HEK293 (cell line): ENCODE measurements around the gene EXD1.

Source experiments
- CTCF ChIA-PET: fragments of 350-600 bp; formaldehyde crosslinking; extraction: SDS; loops from one replicate; lab custom pipeline; 2021; ENCODE audit warnings: antibody characterized with exemption; lab: Yijun Ruan, JAX
- POLR2A ChIA-PET: fragments of 300-600 bp; formaldehyde crosslinking; extraction: SDS; loops from one replicate; lab custom pipeline; 2020; ENCODE audit warnings: antibody characterized with exemption, inconsistent platforms; lab: Yijun Ruan, JAX
- H3K27ac ChIP-seq: fragments of 200-500 bp; sonication (Bioruptor generic); 2 replicates; pipeline ENCODE4 v1.5.1; 2014; ENCODE audit warnings: low read depth, low read length, control low read depth, inconsistent platforms; ENCODE audit errors: extremely low read depth
- H3K36me3 ChIP-seq, 2 experiments: fragments of 200-500 bp in 1 of 2; sonication (Bioruptor generic) in 1 of 2; 1 replicate in 1 of 2; 2 replicates in 1 of 2; pipeline ENCODE4 v1.5.1; 2014 to 2017; ENCODE audit warnings: inconsistent platforms in 2 of 2, low read length in 2 of 2; ENCODE audit not compliant: control insufficient read depth in 2 of 2, insufficient read depth in 1 of 2
- H3K4me1 ChIP-seq: fragments of 200-500 bp; sonication (Bioruptor generic); 2 replicates; pipeline ENCODE4 v1.5.1; 2014; ENCODE audit warnings: mild to moderate bottlenecking, low read length, inconsistent platforms; ENCODE audit not compliant: control insufficient read depth, insufficient read depth
- H3K4me3 ChIP-seq: 2 replicates; pipeline ENCODE4 v1.5.1; 2011; ENCODE audit warnings: low read depth, mild to moderate bottlenecking, control low read depth, low read length, moderate library complexity
- H3K9me3 ChIP-seq: fragments of 200-500 bp; sonication (Bioruptor generic); 2 replicates; pipeline ENCODE4 v1.5.1; 2014; ENCODE audit warnings: low read depth, low read length, inconsistent platforms; ENCODE audit not compliant: control insufficient read depth, insufficient read depth
- GLI2 ChIP-seq: fragments of 450-650 bp; formaldehyde crosslinking; IDR thresholded peaks from 2 replicates; pipeline ENCODE4; 2017; ENCODE audit warnings: missing biosample characterization, missing genetic modification characterization, low read depth, borderline replicate concordance
- HOXA7 ChIP-seq: sonication (generic); formaldehyde crosslinking; IDR thresholded peaks from 2 replicates; pipeline ENCODE4 v1.8.1; 2022; ENCODE audit warnings: missing genetic modification reagents, borderline replicate concordance
- MEIS1 ChIP-seq: sonication (generic); formaldehyde crosslinking; IDR thresholded peaks from 2 replicates; pipeline ENCODE4 v1.8.1; 2022; ENCODE audit warnings: missing genetic modification reagents, mild to moderate bottlenecking, borderline replicate concordance
- SP7 ChIP-seq: fragments of 450-650 bp; formaldehyde crosslinking; IDR thresholded peaks from 2 replicates; pipeline ENCODE4 v1.5.1; 2016; ENCODE audit warnings: missing biosample characterization, missing genetic modification characterization
- ZNF274 ChIP-seq, 2 experiments: fragments of 200-500 bp in 1 of 2; fragments of 450-650 bp in 1 of 2; sonication (Bioruptor generic) in 1 of 2; formaldehyde crosslinking in 1 of 2; IDR thresholded peaks; 2 replicates each; pipeline versions ENCODE4 v1.5.1 to v1.6.1; 2014 to 2016; ENCODE audit warnings: borderline replicate concordance in 1 of 2, inconsistent platforms in 1 of 2, low read length in 1 of 2, missing biosample characterization in 1 of 2, missing genetic modification characterization in 1 of 2
- ZNF335 ChIP-seq: fragments of 450-650 bp; formaldehyde crosslinking; conservative IDR thresholded peaks from 2 replicates; pipeline ENCODE4 v1.5.1; 2016; ENCODE audit warnings: missing biosample characterization, missing genetic modification characterization
- ZNF510 ChIP-seq: fragments of 450-650 bp; formaldehyde crosslinking; IDR thresholded peaks from 2 replicates; pipeline ENCODE4 v1.5.1; 2018; ENCODE audit warnings: mild to moderate bottlenecking, missing genetic modification characterization, missing biosample characterization; ENCODE audit not compliant: insufficient replicate concordance
- ZNF544 ChIP-seq: fragments of 450-650 bp; formaldehyde crosslinking; IDR thresholded peaks from 2 replicates; pipeline ENCODE4 v1.5.0; 2017; ENCODE audit warnings: missing biosample characterization, missing genetic modification characterization
- ZNF610 ChIP-seq: fragments of 450-650 bp; formaldehyde crosslinking; IDR thresholded peaks from 2 replicates; pipeline ENCODE4 v1.5.1; 2016; ENCODE audit warnings: missing biosample characterization, missing genetic modification characterization, borderline replicate concordance
- ZNF629 ChIP-seq: fragments of 450-650 bp; formaldehyde crosslinking; IDR thresholded peaks from 2 replicates; pipeline ENCODE4 v1.5.1; 2017; ENCODE audit warnings: missing biosample characterization, missing genetic modification characterization
- ZNF664 ChIP-seq: fragments of 450-650 bp; formaldehyde crosslinking; IDR thresholded peaks from 2 replicates; pipeline ENCODE4 v1.5.1; 2016; ENCODE audit warnings: missing biosample characterization, missing genetic modification characterization
- ZNF777 ChIP-seq: fragments of 450-650 bp; formaldehyde crosslinking; IDR thresholded peaks from 2 replicates; pipeline ENCODE4 v1.5.1; 2017; ENCODE audit warnings: missing biosample characterization, missing genetic modification characterization, borderline replicate concordance
- TF ChIP-seq, protein P1 (sequence below): fragments of 450-650 bp; formaldehyde crosslinking; IDR thresholded peaks from 2 replicates; pipeline ENCODE4 v1.5.1; 2017; ENCODE audit warnings: missing biosample characterization, missing genetic modification characterization
- TF ChIP-seq, protein P2 (sequence below): fragments of 450-650 bp; formaldehyde crosslinking; IDR thresholded peaks from 2 replicates; pipeline ENCODE4 v1.5.1; 2016; ENCODE audit warnings: missing biosample characterization, missing genetic modification characterization
- TF ChIP-seq, protein P3 (sequence below): fragments of 450-650 bp; formaldehyde crosslinking; IDR thresholded peaks from 2 replicates; pipeline ENCODE4 v1.5.1; 2016; ENCODE audit warnings: missing biosample characterization, missing genetic modification characterization
- TF ChIP-seq, protein P4 (sequence below): IDR thresholded peaks from 2 replicates; pipeline ENCODE4 v1.6.1; 2011; ENCODE audit warnings: mild to moderate bottlenecking, low read depth, low read length, borderline replicate concordance
- TF ChIP-seq, protein P5 (sequence below): fragments of 450-650 bp; formaldehyde crosslinking; IDR thresholded peaks from 2 replicates; pipeline ENCODE4 v1.5.1; 2016; ENCODE audit warnings: missing biosample characterization, missing genetic modification characterization, borderline replicate concordance
- TF ChIP-seq, protein P6 (sequence below): fragments of 450-650 bp; formaldehyde crosslinking; IDR thresholded peaks from 2 replicates; pipeline ENCODE4 v1.5.1; 2017; ENCODE audit warnings: missing biosample characterization, missing genetic modification characterization

Gene EXD1

DNA sequence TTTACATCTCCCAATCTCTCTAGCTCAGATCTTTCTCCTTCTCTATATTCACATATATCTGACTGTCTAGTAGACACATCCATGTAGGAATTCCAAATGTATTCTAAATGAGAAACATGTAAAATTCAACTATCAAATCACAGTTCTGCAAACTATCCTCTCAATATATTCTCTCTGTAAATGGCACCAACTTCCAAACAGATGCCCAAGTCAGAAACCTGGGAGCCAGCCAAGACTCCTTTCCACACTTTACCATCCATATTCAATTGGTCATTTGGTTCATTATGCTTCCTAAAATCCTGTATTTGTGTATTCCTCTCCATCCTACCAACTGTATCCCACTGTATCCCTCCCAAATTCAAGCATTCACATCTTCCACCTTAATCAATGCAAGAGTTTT lies 61.5 kb downstream of the EXD1 start (continued):
- TF ChIP-seq ZNF274 (IDR thresholded peaks at IDR 0.05; ENCODE audit: low read length) (no peak), ZNF274 (tag by site-specific recombination; IDR thresholded peaks at IDR 0.05; ENCODE audit: borderline replicate concordance) (no peak), ZNF610 (tag by site-specific recombination) (no peak), ZNF777 (no peak), ZNF664 (no peak), ZNF510 (tag by site-specific recombination) (no peak), HOXA7 (CRISPR knock-in tag) (no peak)
- TF ChIP-seq, protein P1, sequence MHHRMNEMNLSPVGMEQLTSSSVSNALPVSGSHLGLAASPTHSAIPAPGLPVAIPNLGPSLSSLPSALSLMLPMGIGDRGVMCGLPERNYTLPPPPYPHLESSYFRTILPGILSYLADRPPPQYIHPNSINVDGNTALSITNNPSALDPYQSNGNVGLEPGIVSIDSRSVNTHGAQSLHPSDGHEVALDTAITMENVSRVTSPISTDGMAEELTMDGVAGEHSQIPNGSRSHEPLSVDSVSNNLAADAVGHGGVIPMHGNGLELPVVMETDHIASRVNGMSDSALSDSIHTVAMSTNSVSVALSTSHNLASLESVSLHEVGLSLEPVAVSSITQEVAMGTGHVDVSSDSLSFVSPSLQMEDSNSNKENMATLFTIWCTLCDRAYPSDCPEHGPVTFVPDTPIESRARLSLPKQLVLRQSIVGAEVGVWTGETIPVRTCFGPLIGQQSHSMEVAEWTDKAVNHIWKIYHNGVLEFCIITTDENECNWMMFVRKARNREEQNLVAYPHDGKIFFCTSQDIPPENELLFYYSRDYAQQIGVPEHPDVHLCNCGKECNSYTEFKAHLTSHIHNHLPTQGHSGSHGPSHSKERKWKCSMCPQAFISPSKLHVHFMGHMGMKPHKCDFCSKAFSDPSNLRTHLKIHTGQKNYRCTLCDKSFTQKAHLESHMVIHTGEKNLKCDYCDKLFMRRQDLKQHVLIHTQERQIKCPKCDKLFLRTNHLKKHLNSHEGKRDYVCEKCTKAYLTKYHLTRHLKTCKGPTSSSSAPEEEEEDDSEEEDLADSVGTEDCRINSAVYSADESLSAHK (tag by site-specific recombination): no peak
- TF ChIP-seq, protein P2, sequence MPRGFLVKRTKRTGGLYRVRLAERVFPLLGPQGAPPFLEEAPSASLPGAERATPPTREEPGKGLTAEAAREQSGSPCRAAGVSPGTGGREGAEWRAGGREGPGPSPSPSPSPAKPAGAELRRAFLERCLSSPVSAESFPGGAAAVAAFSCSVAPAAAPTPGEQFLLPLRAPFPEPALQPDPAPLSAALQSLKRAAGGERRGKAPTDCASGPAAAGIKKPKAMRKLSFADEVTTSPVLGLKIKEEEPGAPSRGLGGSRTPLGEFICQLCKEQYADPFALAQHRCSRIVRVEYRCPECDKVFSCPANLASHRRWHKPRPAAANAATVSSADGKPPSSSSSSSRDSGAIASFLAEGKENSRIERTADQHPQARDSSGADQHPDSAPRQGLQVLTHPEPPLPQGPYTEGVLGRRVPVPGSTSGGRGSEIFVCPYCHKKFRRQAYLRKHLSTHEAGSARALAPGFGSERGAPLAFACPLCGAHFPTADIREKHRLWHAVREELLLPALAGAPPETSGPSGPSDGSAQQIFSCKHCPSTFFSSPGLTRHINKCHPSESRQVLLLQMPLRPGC (tag by site-specific recombination): no peak

DNA sequence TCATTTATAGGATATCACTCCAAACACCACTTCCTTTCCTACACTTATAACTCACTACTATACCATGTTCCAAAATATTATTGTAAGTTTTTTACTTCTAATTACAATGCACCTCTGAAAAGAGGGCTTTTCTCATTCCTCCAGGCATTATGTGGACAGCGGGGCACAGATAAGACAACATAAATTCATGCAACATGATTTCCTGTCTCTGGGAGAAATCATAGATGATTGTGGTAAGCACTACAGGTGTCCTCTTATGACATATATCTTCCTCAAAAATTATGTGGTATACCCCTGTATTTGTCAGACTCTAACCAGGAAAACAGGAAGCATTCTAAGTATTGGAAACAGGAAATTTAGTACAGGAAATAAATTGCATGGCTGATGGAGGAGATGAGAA lies 68.8 kb downstream of the EXD1 start:
- Histone ChIP-seq H3K27ac (no peak overlapping the region), H3K9me3 (no peaks in the 10 kb centered on the region), H3K4me1 (no peaks in the 10 kb centered on the region), H3K36me3 (no peaks in the 10 kb centered on the region), H3K4me3 (no peak overlapping the region)
- CTCF ChIA-PET: interaction anchor here (0.6 to 1.1 kb wide), 3 partner anchors 23 to 267 kb away, joined by 3 to 4 read pairs (median 3); partner anchors contain the start of gene VPS18
- TF ChIP-seq ZNF335: peak; percentile 48; the same call in 1 of the 2 replicates
- TF ChIP-seq, protein P3, sequence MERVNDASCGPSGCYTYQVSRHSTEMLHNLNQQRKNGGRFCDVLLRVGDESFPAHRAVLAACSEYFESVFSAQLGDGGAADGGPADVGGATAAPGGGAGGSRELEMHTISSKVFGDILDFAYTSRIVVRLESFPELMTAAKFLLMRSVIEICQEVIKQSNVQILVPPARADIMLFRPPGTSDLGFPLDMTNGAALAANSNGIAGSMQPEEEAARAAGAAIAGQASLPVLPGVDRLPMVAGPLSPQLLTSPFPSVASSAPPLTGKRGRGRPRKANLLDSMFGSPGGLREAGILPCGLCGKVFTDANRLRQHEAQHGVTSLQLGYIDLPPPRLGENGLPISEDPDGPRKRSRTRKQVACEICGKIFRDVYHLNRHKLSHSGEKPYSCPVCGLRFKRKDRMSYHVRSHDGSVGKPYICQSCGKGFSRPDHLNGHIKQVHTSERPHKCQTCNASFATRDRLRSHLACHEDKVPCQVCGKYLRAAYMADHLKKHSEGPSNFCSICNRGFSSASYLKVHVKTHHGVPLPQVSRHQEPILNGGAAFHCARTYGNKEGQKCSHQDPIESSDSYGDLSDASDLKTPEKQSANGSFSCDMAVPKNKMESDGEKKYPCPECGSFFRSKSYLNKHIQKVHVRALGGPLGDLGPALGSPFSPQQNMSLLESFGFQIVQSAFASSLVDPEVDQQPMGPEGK (tag by site-specific recombination): no peak
- POLR2A ChIA-PET: no interaction called here

DNA sequence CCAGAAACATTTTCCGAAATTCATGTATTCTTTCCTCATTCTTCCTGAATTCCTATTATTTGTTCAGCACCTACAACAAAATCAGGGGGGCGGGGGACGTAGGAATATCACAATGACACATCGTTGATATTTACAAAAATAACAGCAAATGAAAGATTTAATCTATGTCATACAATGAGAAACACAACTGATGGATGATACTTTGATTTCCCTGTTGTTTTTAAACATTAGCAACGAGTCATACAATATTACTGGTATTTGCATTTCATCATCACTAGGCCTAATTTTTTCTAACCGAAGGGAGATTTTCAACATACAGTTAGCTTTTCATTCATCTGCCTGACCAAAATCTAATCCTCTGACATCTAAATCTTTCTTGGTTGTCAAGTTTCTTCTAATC lies 69.2 kb downstream of the EXD1 start:
- ChIA-PET CTCF (interaction anchor here (0.6 to 1.1 kb wide), 2 partner anchors 23 to 233 kb away, joined by 3 to 4 read pairs; no protein-coding TSS in a partner anchor), POLR2A (no interaction called here)
- Histone ChIP-seq H3K27ac (no peak overlapping the region), H3K4me3 (no peak overlapping the region), H3K9me3 (no peaks in the 10 kb centered on the region), H3K36me3 (no peaks in the 10 kb centered on the region), H3K4me1 (no peaks in the 10 kb centered on the region)
- TF ChIP-seq, protein P4, sequence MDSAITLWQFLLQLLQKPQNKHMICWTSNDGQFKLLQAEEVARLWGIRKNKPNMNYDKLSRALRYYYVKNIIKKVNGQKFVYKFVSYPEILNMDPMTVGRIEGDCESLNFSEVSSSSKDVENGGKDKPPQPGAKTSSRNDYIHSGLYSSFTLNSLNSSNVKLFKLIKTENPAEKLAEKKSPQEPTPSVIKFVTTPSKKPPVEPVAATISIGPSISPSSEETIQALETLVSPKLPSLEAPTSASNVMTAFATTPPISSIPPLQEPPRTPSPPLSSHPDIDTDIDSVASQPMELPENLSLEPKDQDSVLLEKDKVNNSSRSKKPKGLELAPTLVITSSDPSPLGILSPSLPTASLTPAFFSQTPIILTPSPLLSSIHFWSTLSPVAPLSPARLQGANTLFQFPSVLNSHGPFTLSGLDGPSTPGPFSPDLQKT: no peak
- TF ChIP-seq ZNF629 (no peak), ZNF544 (tag by site-specific recombination) (no peak), MEIS1 (CRISPR knock-in tag) (no peak), SP7 (tag by site-specific recombination) (no peak), GLI2 (tag by site-specific recombination) (no peak)
- TF ChIP-seq, protein P5, sequence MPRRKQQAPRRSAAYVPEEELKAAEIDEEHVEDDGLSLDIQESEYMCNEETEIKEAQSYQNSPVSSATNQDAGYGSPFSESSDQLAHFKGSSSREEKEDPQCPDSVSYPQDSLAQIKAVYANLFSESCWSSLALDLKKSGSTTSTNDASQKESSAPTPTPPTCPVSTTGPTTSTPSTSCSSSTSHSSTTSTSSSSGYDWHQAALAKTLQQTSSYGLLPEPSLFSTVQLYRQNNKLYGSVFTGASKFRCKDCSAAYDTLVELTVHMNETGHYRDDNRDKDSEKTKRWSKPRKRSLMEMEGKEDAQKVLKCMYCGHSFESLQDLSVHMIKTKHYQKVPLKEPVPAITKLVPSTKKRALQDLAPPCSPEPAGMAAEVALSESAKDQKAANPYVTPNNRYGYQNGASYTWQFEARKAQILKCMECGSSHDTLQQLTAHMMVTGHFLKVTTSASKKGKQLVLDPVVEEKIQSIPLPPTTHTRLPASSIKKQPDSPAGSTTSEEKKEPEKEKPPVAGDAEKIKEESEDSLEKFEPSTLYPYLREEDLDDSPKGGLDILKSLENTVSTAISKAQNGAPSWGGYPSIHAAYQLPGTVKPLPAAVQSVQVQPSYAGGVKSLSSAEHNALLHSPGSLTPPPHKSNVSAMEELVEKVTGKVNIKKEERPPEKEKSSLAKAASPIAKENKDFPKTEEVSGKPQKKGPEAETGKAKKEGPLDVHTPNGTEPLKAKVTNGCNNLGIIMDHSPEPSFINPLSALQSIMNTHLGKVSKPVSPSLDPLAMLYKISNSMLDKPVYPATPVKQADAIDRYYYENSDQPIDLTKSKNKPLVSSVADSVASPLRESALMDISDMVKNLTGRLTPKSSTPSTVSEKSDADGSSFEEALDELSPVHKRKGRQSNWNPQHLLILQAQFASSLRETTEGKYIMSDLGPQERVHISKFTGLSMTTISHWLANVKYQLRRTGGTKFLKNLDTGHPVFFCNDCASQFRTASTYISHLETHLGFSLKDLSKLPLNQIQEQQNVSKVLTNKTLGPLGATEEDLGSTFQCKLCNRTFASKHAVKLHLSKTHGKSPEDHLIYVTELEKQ (tag by site-specific recombination): no peak
- TF ChIP-seq, protein P6, sequence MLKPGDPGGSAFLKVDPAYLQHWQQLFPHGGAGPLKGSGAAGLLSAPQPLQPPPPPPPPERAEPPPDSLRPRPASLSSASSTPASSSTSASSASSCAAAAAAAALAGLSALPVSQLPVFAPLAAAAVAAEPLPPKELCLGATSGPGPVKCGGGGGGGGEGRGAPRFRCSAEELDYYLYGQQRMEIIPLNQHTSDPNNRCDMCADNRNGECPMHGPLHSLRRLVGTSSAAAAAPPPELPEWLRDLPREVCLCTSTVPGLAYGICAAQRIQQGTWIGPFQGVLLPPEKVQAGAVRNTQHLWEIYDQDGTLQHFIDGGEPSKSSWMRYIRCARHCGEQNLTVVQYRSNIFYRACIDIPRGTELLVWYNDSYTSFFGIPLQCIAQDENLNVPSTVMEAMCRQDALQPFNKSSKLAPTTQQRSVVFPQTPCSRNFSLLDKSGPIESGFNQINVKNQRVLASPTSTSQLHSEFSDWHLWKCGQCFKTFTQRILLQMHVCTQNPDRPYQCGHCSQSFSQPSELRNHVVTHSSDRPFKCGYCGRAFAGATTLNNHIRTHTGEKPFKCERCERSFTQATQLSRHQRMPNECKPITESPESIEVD: no peak
